Tibial nerve (tissue), 4 donors: ENCODE measurements around the gene SUSD2. TPM values are rescaled to one million over a fixed set of nuclear protein-coding genes. Genes with fewer than 3 reads are reported as not detected.
"Not testable (repeated sequence)": the region's sequence is repeated elsewhere in the genome, so short reads cannot be mapped to it uniquely, and the experiment has no call there.

Source experiments
- DNase-seq, 2 donors: peaks; one replicate each; pipeline ENCODE4 v3.0.0-alpha.2; 2019; ENCODE audit warnings: low spot score in 2 of 2
- H3K27ac ChIP-seq, 4 donors: fragments of 200-600 bp; sonication (generic) in 3 of 4; one replicate each; pipeline ENCODE4 v1.5.1; 2017 to 2019; ENCODE audit warnings: mild to moderate bottlenecking in 1 of 4
- H3K27me3 ChIP-seq, 2 donors: fragments of 200-600 bp; sonication (generic) in 1 of 2; one replicate each; pipeline versions ENCODE4 v1.5.1 to v1.6.0; 2017 to 2019
- H3K36me3 ChIP-seq, 3 donors: fragments of 200-600 bp; sonication (generic); one replicate each; pipeline ENCODE4 v1.5.1; 2018 to 2019
- H3K4me1 ChIP-seq, 4 donors: fragments of 200-600 bp; sonication (generic) in 3 of 4; one replicate each; pipeline ENCODE4 v1.5.1; 2017 to 2019
- H3K4me3 ChIP-seq, 4 donors: fragments of 200-600 bp; sonication (generic) in 3 of 4; one replicate each; pipeline ENCODE4 v1.5.1; 2017 to 2019; ENCODE audit warnings: mild to moderate bottlenecking in 1 of 4, moderate library complexity in 1 of 4
- H3K9me3 ChIP-seq, 4 donors: fragments of 200-600 bp; sonication (generic) in 3 of 4; one replicate each; pipeline ENCODE4 v1.5.1; 2017 to 2019
- EP300 ChIP-seq, 2 donors: sonication (generic); formaldehyde crosslinking; IDR thresholded peaks; one replicate each; pipeline ENCODE4 v1.6.1; 2017; ENCODE audit warnings: antibody characterized with exemption in 2 of 2, mild to moderate bottlenecking in 1 of 2
- POLR2A ChIP-seq, 2 donors: fragments of 450-650 bp; IDR thresholded peaks; one replicate each; pipeline ENCODE4 v1.6.1; 2017; ENCODE audit warnings: antibody characterized with exemption in 2 of 2, mild to moderate bottlenecking in 2 of 2, moderate library complexity in 2 of 2
- WGBS, 2 donors: methylation state at CpG; one replicate each; pipeline ENCODE4 v1.1.5; 2018; 5-methylcytosine and 5-hydroxymethylcytosine counted together
- total RNA-seq, 4 donors: library from RNA; depleted of rRNA; stranded (reverse); fragments of >200 nt; gene quantifications; one replicate each; pipeline ENCODE4 v1.1.0, GENCODE V29; 2016
- TF ChIP-seq, protein P1 (sequence below), 5 experiments: fragments of 200-600 bp in 3 of 5; fragments of 450-650 bp in 2 of 5; sonication (generic) in 3 of 5; IDR thresholded peaks; one replicate each; pipeline ENCODE4 v1.5.1; 2016 to 2019; ENCODE audit warnings: antibody characterized with exemption in 5 of 5, mild to moderate bottlenecking in 3 of 5, moderate library complexity in 2 of 5

SUSD2 gene
- total RNA-seq, 4 donors from 2014 or later, result 9.0 to 9.6 (median 9.4) TPM

DNA sequence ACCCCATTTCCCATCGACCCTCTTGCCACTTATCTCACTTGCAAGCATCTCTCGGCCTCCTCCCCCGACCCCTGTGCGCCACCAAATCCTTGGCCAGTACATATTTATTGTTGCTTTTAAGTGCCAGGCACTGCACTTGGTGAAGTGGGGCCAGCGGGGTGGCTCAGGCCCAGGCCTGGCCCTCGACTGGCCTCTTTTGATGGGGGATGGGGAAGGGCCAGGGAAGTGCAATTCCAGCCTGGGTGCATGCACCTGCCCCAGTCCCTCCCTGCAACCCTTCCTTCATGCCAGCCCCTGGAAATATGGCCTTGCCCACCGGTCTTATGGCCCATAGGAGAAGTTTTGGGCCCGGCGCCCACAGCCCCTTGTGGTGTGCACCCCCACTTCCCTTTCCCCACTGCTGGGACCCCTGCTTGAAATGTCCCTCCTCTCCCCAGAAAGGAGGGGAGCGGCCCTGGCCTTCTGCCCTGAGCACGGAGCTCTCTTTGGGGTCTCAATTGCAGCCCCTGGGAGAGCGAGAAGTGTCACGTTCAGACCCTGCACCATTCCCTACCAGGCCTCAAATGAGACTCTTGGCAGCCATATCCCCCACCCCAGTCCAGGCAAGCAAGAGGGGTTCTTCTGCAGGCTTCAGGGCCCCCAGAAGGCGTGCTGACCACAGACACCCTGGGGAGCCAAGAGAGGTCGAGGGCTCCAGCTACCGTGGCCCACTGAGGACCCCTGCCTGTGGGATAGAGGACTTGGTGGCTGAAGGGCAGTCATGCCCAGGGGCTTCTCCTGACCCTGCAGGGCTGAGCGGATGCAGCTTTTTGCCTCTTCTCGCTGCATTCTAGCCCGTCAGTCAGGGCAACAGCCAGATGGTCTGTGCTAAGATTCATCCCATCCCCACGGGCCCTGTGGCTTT, 961 bp downstream of the SUSD2 start:
- peaks cover 0 to 21% (median 7%) of the 10 kb centered on the region in 4 donors for H3K4me1 ChIP-seq
- no peaks in the 10 kb centered on the region for H3K9me3 ChIP-seq
- no peak for DNase-seq
- H3K27ac ChIP-seq, result peak overlapping the region in 3 of 4 donors; percentile 13 to 81 (median 62)
- peak overlapping the region in 1 of 4 donors; percentile 26 for H3K4me3 ChIP-seq
- WGBS, 2 donors, result 72 to 74% methylated on average over 20 of the region's 20 CpGs
- H3K36me3 ChIP-seq, result peaks cover 0 to 23% (median 0%) of the 10 kb centered on the region in 3 donors
- TF ChIP-seq, protein P1, sequence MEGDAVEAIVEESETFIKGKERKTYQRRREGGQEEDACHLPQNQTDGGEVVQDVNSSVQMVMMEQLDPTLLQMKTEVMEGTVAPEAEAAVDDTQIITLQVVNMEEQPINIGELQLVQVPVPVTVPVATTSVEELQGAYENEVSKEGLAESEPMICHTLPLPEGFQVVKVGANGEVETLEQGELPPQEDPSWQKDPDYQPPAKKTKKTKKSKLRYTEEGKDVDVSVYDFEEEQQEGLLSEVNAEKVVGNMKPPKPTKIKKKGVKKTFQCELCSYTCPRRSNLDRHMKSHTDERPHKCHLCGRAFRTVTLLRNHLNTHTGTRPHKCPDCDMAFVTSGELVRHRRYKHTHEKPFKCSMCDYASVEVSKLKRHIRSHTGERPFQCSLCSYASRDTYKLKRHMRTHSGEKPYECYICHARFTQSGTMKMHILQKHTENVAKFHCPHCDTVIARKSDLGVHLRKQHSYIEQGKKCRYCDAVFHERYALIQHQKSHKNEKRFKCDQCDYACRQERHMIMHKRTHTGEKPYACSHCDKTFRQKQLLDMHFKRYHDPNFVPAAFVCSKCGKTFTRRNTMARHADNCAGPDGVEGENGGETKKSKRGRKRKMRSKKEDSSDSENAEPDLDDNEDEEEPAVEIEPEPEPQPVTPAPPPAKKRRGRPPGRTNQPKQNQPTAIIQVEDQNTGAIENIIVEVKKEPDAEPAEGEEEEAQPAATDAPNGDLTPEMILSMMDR (IDR thresholded peaks at IDR 0.05), result peak in 2 of 5 experiments; percentile 10 to 19
- TF ChIP-seq POLR2A (IDR thresholded peaks at IDR 0.05) (no peak), EP300 (IDR thresholded peaks at IDR 0.05) (no peak)
- no peaks in the 10 kb centered on the region for H3K27me3 ChIP-seq

DNA sequence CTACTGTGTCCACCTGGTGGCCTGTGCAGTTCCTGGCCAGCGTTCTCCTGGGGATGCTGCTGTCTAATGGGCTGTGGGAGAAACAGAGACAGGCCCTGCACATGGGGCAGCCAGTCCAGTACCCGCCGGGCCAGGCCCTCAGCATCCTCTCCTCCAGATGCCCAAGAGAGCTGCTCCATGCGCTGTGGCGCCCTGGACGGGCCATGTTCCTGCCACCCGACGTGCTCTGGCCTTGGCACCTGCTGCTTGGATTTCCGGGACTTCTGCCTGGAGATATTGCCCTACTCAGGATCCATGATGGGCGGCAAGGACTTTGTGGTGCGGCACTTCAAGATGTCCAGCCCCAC, 1.6 kb downstream of the SUSD2 start:
- H3K27ac ChIP-seq, H3K9me3 ChIP-seq, DNase-seq, H3K27me3 ChIP-seq: not testable (repeated sequence)
- Histone ChIP-seq H3K4me3 (peak overlapping the region in 1 of 4 donors; percentile 26), H3K4me1 (peaks cover 0 to 21% (median 7%) of the 10 kb centered on the region in 4 donors), H3K36me3 (peaks cover 0 to 20% (median 0%) of the 10 kb centered on the region in 3 donors)
- 83 to 88% methylated on average over 3 to 4 of the region's 11 CpGs for WGBS, 2 donors

DNA sequence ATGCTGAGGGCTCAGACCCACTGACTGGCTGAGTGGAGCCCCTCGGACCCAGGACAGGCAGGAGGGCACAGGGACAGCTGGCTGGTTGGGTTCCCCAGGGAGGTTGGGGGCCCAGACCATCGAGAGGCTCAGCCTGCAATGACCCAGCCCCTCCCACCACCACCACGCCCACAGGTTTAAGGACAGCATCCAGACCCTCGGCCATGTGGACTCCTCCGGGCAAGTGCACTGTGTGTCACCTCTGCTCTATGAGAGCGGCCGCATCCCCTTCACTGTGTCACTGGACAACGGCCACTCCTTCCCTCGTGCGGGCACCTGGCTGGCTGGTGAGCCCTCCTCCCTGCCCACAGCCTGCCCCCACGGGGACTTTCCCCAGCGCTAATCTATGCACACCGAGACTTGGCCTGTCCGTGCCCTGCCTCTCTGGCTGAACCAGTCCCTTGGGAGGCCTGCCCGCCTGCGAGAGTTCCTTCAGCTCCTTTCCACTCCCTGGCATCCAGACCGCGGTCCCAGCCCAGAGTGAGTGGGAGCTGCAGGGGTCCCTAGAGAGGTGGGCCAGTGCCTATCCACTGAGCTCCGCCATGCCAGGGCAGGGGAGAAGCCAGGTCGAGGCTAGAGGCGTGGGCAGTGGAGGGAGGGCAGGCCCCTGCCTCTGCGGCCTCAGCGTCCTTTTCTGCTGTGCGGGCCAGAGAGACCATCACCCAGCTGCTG, 2.2 kb downstream of the SUSD2 start:
- 77 to 81% methylated on average over 19 to 21 of the region's 24 CpGs for WGBS, 2 donors
- no peak overlapping the region for H3K4me3 ChIP-seq

DNA sequence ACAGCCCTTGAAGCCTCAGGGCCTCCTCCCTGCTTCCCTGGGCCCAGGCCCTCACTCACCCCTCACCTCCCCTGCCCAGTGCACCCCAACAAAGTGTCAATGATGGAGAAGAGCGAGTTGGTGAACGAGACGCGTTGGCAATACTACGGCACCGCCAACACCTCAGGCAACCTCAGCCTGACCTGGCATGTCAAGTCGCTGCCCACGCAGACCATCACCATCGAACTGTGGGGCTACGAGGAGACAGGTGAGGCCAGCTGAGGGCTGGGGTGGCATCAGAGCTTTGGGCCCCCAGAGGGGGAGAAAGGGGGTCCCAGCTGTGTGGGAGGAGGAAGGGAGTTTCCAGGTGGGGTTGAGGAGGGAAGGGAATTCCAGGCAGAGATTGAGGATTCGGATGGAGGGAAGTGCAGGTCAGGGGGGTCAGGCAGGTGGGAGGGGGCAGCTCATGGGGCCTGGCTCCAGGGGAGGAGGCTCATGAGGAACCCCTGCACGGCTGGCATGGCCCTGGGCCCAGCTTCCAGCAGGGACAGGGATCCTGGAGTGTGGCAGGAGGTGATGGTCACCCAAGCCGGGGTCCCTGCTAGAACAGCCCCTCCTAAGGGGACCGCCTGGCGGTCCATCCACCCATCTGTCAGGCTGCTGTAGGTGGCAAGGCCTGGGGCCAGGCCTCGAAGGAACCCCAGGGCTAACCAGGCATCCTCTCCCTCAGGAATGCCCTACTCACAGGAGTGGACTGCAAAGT, 2.9 kb downstream of the SUSD2 start:
- Histone ChIP-seq H3K4me1 (peaks cover 0 to 23% (median 7%) of the 10 kb centered on the region in 4 donors), H3K4me3 (no peak overlapping the region), H3K27ac (no peak overlapping the region), H3K36me3 (peaks cover 0 to 13% (median 0%) of the 10 kb centered on the region in 3 donors), H3K9me3 (no peaks in the 10 kb centered on the region), H3K27me3 (no peaks in the 10 kb centered on the region)
- TF ChIP-seq, protein P1 (IDR thresholded peaks at IDR 0.05), result no peak
- TF ChIP-seq EP300 (IDR thresholded peaks at IDR 0.05) (no peak), POLR2A (IDR thresholded peaks at IDR 0.05) (no peak)
- no peak for DNase-seq
- WGBS, 2 donors, result 90% methylated on average over 16 of the region's 16 CpGs

More for the DNA sequence above, 2.2 kb downstream of the SUSD2 start:
- TF ChIP-seq POLR2A (IDR thresholded peaks at IDR 0.05) (no peak), EP300 (IDR thresholded peaks at IDR 0.05) (no peak)
- TF ChIP-seq, protein P1 (IDR thresholded peaks at IDR 0.05), result no peak
- Histone ChIP-seq H3K27me3 (no peaks in the 10 kb centered on the region), H3K4me1 (peaks cover 0 to 21% (median 7%) of the 10 kb centered on the region in 4 donors), H3K36me3 (peaks cover 0 to 18% (median 0%) of the 10 kb centered on the region in 3 donors), H3K27ac (no peak overlapping the region), H3K9me3 (no peaks in the 10 kb centered on the region)
- no peak for DNase-seq

DNA sequence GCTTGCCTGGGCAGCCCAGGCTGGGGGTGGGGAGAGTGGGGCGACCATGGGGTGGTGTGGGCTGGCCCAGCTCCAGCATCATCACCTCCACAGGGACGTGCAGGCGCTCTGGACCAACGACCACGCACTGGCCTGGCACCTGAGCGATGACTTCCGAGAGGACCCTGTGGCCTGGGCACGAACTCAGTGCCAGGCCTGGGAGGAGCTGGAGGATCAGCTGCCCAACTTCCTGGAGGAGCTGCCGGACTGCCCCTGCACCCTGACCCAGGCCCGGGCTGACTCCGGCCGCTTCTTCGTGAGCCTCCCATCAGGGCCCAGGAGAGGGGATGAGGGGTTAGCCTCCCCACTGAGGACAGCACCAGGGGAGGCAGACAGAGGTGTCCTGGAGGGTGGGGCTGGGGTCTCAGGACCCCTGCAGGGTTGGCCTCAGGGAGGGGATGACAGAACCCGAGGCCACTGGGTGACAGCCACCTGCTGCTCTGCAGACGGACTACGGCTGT, 3.8 kb downstream of the SUSD2 start:
- peaks cover 0 to 31% (median 15%) of the 10 kb centered on the region in 4 donors for H3K4me1 ChIP-seq
- no peak for DNase-seq
- no peak overlapping the region for H3K4me3 ChIP-seq
- peaks cover 0 to 13% (median 0%) of the 10 kb centered on the region in 3 donors for H3K36me3 ChIP-seq
- WGBS, 2 donors, result 81 to 85% methylated on average over 6 to 15 of the region's 16 CpGs
- TF ChIP-seq EP300 (IDR thresholded peaks at IDR 0.05), result no peak
- TF ChIP-seq, protein P1 (IDR thresholded peaks at IDR 0.05), result no peak
- TF ChIP-seq POLR2A (IDR thresholded peaks at IDR 0.05), result no peak
- H3K27me3 ChIP-seq, result no peaks in the 10 kb centered on the region
- no peak overlapping the region for H3K27ac ChIP-seq
- H3K9me3 ChIP-seq, result no peaks in the 10 kb centered on the region
